H9 (cell line): ENCODE data around the gene ROR1. TPM values are rescaled to one million over a fixed set of nuclear protein-coding genes. Genes with fewer than 3 reads are reported as not detected.

Experiments
- DNase-seq: peaks from one replicate; pipeline ENCODE4 v3.0.0-alpha.2; 2017
- H2AFZ ChIP-seq: one replicate; pipeline ENCODE4 v1.6.1; 2013; ENCODE audit warnings: mild to moderate bottlenecking, low read length, control low read depth, moderate library complexity
- H2AK5ac ChIP-seq: 2 replicates; pipeline ENCODE4 v1.6.1; 2013; ENCODE audit warnings: low read length, control low read depth, mixed read lengths; ENCODE audit not compliant: insufficient read length
- H2BK120ac ChIP-seq: one replicate; pipeline ENCODE4 v1.6.1; 2013; ENCODE audit warnings: low read depth, mild to moderate bottlenecking, low read length, control low read depth, inconsistent platforms; ENCODE audit not compliant: poor library complexity, severe bottlenecking
- H2BK12ac ChIP-seq: 2 replicates; pipeline ENCODE4 v1.6.1; 2013; ENCODE audit warnings: low read length, control low read depth, mixed read lengths, low read depth; ENCODE audit not compliant: insufficient read length
- H2BK15ac ChIP-seq: 2 replicates; pipeline ENCODE4 v1.6.1; 2013; ENCODE audit warnings: low read depth, low read length, control low read depth
- H2BK20ac ChIP-seq: one replicate; pipeline ENCODE4 v1.6.1; 2013; ENCODE audit warnings: low read depth, mild to moderate bottlenecking, low read length, control low read depth, inconsistent platforms; ENCODE audit not compliant: poor library complexity, severe bottlenecking
- H2BK5ac ChIP-seq: 2 replicates; pipeline ENCODE4 v1.6.1; 2013; ENCODE audit warnings: low read length, control low read depth, mixed read lengths; ENCODE audit not compliant: insufficient read length
- H3K14ac ChIP-seq: 2 replicates; pipeline ENCODE4 v1.6.1; 2013; ENCODE audit warnings: low read length, control low read depth; ENCODE audit not compliant: insufficient read depth
- H3K18ac ChIP-seq: 2 replicates; pipeline ENCODE4 v1.6.1; 2013; ENCODE audit warnings: low read depth, mild to moderate bottlenecking, mixed read lengths, low read length, control low read depth; ENCODE audit not compliant: insufficient read length
- H3K23ac ChIP-seq: 2 replicates; pipeline ENCODE4 v1.6.1; 2013; ENCODE audit warnings: low read length, control low read depth, mixed read lengths, low read depth; ENCODE audit not compliant: insufficient read length
- H3K23me2 ChIP-seq: 2 replicates; pipeline ENCODE4 v1.6.1; 2013; ENCODE audit warnings: low read depth, mild to moderate bottlenecking, mixed read lengths, low read length, control low read depth; ENCODE audit not compliant: insufficient read length, poor library complexity, severe bottlenecking
- H3K27ac ChIP-seq: 2 replicates; pipeline ENCODE4 v1.5.1; 2013; ENCODE audit warnings: low read length, control low read depth, mixed read lengths, low read depth; ENCODE audit not compliant: insufficient read length
- H3K27me3 ChIP-seq: 2 replicates; pipeline ENCODE4 v1.6.1; 2013; ENCODE audit warnings: low read length, control low read depth, inconsistent platforms; ENCODE audit not compliant: insufficient read depth
- H3K4ac ChIP-seq: 2 replicates; pipeline ENCODE4 v1.6.1; 2013; ENCODE audit warnings: low read depth, mild to moderate bottlenecking, control low read depth, inconsistent platforms, low read length, moderate library complexity
- H3K4me1 ChIP-seq: 2 replicates; pipeline ENCODE4 v1.6.1; 2013; ENCODE audit warnings: low read length, control low read depth, inconsistent platforms; ENCODE audit not compliant: insufficient read depth
- H3K4me2 ChIP-seq: 2 replicates; pipeline ENCODE4 v1.6.1; 2013; ENCODE audit warnings: low read length, control low read depth, mixed read lengths; ENCODE audit not compliant: insufficient read length, insufficient read depth
- H3K56ac ChIP-seq: 2 replicates; pipeline ENCODE4 v1.6.1; 2013; ENCODE audit warnings: low read depth, mild to moderate bottlenecking, mixed read lengths, low read length, control low read depth; ENCODE audit not compliant: insufficient read length
- H3K79me1 ChIP-seq: 2 replicates; pipeline ENCODE4 v1.6.1; 2013; ENCODE audit warnings: low read depth, mild to moderate bottlenecking, moderate library complexity, low read length, control low read depth, inconsistent platforms; ENCODE audit not compliant: insufficient read depth, poor library complexity, severe bottlenecking
- H3K79me2 ChIP-seq: 2 replicates; pipeline ENCODE4 v1.6.1; 2013; ENCODE audit warnings: low read length, control low read depth, inconsistent platforms; ENCODE audit not compliant: insufficient read depth
- H3K9ac ChIP-seq: 2 replicates; pipeline ENCODE4 v1.6.1; 2013; ENCODE audit warnings: low read length, control low read depth, mixed read lengths; ENCODE audit not compliant: insufficient read length; ENCODE audit errors: extremely low read depth
- H3K9me3 ChIP-seq: one replicate; pipeline ENCODE4 v1.6.1; 2013; ENCODE audit warnings: low read depth, low read length, inconsistent platforms; ENCODE audit not compliant: control insufficient read depth
- H3T11ph ChIP-seq: one replicate; pipeline ENCODE4 v1.6.1; 2013; ENCODE audit warnings: mild to moderate bottlenecking, low read length, control low read depth, inconsistent platforms
- H4K20me1 ChIP-seq: one replicate; pipeline ENCODE4 v1.6.1; 2013; ENCODE audit not compliant: control insufficient read depth, insufficient read length, insufficient read depth
- H4K5ac ChIP-seq: 2 replicates; pipeline ENCODE4 v1.6.1; 2013; ENCODE audit warnings: low read depth, mild to moderate bottlenecking, mixed read lengths, low read length, control low read depth; ENCODE audit not compliant: insufficient read length
- H4K8ac ChIP-seq: replicated peaks from 2 replicates; pipeline ENCODE4 v1.6.1; 2013; ENCODE audit warnings: low read length, control low read depth, mixed read lengths, low read depth; ENCODE audit not compliant: insufficient read length
- H4K91ac ChIP-seq: 2 replicates; pipeline ENCODE4 v1.6.1; 2013; ENCODE audit warnings: low read depth, mild to moderate bottlenecking, moderate library complexity, mixed read lengths, low read length, control low read depth; ENCODE audit not compliant: insufficient read length
- H3K27ac Mint-ChIP-seq, 3 experiments: 2 replicates in 2 of 3; 3 replicates in 1 of 3; pipeline ENCODE4 v1.8.0; 2020 to 2021; ENCODE audit warnings: mixed read lengths in 3 of 3, mild to moderate bottlenecking in 1 of 3, moderate library complexity in 1 of 3
- H3K27me3 Mint-ChIP-seq: 2 replicates; pipeline ENCODE4 v1.8.0; 2021; ENCODE audit warnings: low read depth, mild to moderate bottlenecking, moderate library complexity, mixed read lengths
- H3K36me3 Mint-ChIP-seq, 3 experiments: 2 replicates in 2 of 3; 3 replicates in 1 of 3; pipeline ENCODE4 v1.8.0; 2020 to 2021; ENCODE audit warnings: low read depth in 3 of 3, mixed read lengths in 3 of 3; ENCODE audit not compliant: insufficient read depth in 1 of 3
- H3K4me1 Mint-ChIP-seq, 2 experiments: 2 replicates each; pipeline ENCODE4 v1.8.0; 2020; ENCODE audit warnings: mixed read lengths in 2 of 2
- H3K4me3 Mint-ChIP-seq, 2 experiments: 2 replicates in 1 of 2; 3 replicates in 1 of 2; pipeline ENCODE4 v1.8.0; 2020 to 2021; ENCODE audit warnings: mild to moderate bottlenecking in 2 of 2, mixed read lengths in 2 of 2, moderate library complexity in 1 of 2
- H3K9me3 Mint-ChIP-seq, 2 experiments: 2 replicates in 1 of 2; 3 replicates in 1 of 2; pipeline ENCODE4 v1.8.0; 2020; ENCODE audit warnings: mild to moderate bottlenecking in 2 of 2, mixed read lengths in 2 of 2, moderate library complexity in 1 of 2
- WGBS: extraction: QIAGEN DNeasy Blood & Tissue Kit; methylation state at CpG from one replicate; pipeline ENCODE4 v1.1.7; 2013; ENCODE audit warnings: missing lambda C conversion rate, low lambda C conversion rate, mixed read lengths; ENCODE audit not compliant: insufficient read length; ENCODE audit errors: extremely low coverage; 5-methylcytosine and 5-hydroxymethylcytosine counted together
- total RNA-seq: library from RNA; stranded (reverse); gene quantifications from 2 replicates; pipeline ENCODE4 v1.2.1, GENCODE V29; 2021
- TF ChIP-seq, protein P1 (sequence below): fragments of 200-600 bp; sonication (generic); conservative IDR thresholded peaks from 3 replicates; pipeline ENCODE4 v1.8.0; 2021; ENCODE audit warnings: antibody characterized with exemption, mild to moderate bottlenecking

The ROR1 gene
- total RNA-seq, 1 experiment from 2014 or later: 75.9 TPM

DNA sequence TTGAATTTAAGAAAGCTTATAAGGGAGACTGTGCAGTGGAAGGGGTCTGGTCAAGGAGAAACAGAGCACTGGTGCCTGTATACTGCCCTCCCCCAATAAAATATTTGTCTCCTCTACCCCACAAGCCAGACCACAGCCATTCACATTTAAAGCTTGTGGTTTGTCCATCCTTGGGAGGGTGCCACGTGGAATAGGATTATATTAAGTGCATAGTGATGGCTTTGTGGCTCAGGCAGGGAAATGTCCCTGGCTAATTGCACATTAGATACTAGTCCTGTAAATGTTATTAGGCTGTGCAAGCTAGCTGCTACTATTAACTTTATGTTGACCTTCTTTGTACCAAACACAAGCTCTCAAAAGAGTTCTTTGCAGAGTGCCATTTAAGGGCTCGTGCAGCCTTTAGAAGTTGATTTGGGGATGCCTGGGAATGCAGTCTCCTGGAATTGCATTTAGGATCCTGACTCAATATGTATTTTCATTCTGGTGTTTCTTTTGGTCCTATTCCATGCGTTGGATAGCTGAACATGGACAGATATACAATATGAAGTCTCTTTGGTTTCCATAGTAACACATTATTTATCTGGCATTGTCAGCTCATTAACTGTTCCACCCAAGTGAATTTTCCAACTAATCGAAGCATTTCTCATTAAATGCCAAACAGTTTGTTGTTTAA is 210.6 kb downstream of the ROR1 start:
- Histone ChIP-seq H3K4ac (no peak overlapping the region), H3K23ac (no peak overlapping the region), H4K5ac (no peak overlapping the region), H2AFZ (no peak overlapping the region), H3K9ac (no peak overlapping the region), H3K79me1 (peaks cover 7% of the 10 kb centered on the region), H3K79me2 (peaks cover 5% of the 10 kb centered on the region; the same call in 1 of the 2 replicates), H3K4me1 (peaks cover 3% of the 10 kb centered on the region; the same call in 1 of the 2 replicates), H3K18ac (no peak overlapping the region), H2BK120ac (no peak overlapping the region), H3T11ph (no peak overlapping the region), H3K27me3 (no peaks in the 10 kb centered on the region), H2BK20ac (no peak overlapping the region), H2BK12ac (no peak overlapping the region), H2BK5ac (no peak overlapping the region), H3K14ac (no peak overlapping the region), H2AK5ac (no peak overlapping the region), H4K8ac (no peak overlapping the region), H3K23me2 (no peaks in the 10 kb centered on the region), H3K56ac (no peak overlapping the region), H4K20me1 (no peaks in the 10 kb centered on the region), H3K9me3 (no peaks in the 10 kb centered on the region), H3K27ac (no peak overlapping the region), H4K91ac (no peak overlapping the region), H3K4me2 (no peak overlapping the region), H2BK15ac (no peak overlapping the region)
- H3K27me3 Mint-ChIP-seq: no peaks in the 10 kb centered on the region
- no CpG with 5 or more reads among the region's 4 CpGs for WGBS
- no peak overlapping the region for H3K4me3 Mint-ChIP-seq
- H3K36me3 Mint-ChIP-seq: peaks cover 0 to 6% (median 3%) of the 10 kb centered on the region in 3 experiments; a peak in 3 of 7 replicates
- peaks cover 0 to 2% of the 10 kb centered on the region in 2 experiments; a peak in 1 of 5 replicates for H3K9me3 Mint-ChIP-seq
- DNase-seq: no peak
- peak overlapping the region in 1 of 3 experiments; percentile 41; a peak in 1 of 7 replicates for H3K27ac Mint-ChIP-seq
- TF ChIP-seq, protein P1, sequence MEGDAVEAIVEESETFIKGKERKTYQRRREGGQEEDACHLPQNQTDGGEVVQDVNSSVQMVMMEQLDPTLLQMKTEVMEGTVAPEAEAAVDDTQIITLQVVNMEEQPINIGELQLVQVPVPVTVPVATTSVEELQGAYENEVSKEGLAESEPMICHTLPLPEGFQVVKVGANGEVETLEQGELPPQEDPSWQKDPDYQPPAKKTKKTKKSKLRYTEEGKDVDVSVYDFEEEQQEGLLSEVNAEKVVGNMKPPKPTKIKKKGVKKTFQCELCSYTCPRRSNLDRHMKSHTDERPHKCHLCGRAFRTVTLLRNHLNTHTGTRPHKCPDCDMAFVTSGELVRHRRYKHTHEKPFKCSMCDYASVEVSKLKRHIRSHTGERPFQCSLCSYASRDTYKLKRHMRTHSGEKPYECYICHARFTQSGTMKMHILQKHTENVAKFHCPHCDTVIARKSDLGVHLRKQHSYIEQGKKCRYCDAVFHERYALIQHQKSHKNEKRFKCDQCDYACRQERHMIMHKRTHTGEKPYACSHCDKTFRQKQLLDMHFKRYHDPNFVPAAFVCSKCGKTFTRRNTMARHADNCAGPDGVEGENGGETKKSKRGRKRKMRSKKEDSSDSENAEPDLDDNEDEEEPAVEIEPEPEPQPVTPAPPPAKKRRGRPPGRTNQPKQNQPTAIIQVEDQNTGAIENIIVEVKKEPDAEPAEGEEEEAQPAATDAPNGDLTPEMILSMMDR: no peak
- H3K4me1 Mint-ChIP-seq: peaks cover 28 to 43% of the 10 kb centered on the region in 2 experiments
